A673 (cell line): ENCODE data around the gene EDEM2.

Source experiments
- EZH2 ChIP-seq: fragments of 200-600 bp; sonication (generic); IDR thresholded peaks from 2 replicates; pipeline ENCODE4 v1.6.1; 2017; ENCODE audit warnings: borderline replicate concordance, low read depth, mild to moderate bottlenecking, mixed read lengths, antibody characterized with exemption, low read length; ENCODE audit not compliant: poor library complexity, severe bottlenecking
- TF ChIP-seq, protein P1 (sequence below): fragments of 300-800, 200-600 bp; sonication (generic); conservative IDR thresholded peaks from 2 replicates; pipeline ENCODE4 v1.5.1; 2017; ENCODE audit warnings: low read depth, mild to moderate bottlenecking, antibody characterized with exemption, low read length, moderate library complexity, mixed read lengths

DNA sequence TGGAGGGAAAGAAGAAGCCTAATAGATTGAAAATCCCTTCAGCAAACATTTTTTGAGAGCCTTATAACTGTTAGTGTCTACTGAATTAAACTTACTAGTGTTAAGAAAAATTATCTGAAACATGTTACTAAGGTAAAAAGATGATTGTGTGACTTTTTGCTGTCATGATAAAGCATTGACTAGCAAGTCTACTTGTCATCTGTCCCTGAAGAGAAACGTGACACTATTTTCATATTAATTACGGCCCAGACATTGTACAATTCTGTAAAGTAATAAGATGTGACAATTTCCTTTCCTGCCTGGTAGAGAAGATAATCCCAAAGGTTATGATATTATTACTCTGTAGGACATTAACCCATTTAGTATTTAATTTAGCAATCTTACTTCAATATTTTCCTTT, 8.8 kb upstream of the EDEM2 start:
- TF ChIP-seq, protein P1, sequence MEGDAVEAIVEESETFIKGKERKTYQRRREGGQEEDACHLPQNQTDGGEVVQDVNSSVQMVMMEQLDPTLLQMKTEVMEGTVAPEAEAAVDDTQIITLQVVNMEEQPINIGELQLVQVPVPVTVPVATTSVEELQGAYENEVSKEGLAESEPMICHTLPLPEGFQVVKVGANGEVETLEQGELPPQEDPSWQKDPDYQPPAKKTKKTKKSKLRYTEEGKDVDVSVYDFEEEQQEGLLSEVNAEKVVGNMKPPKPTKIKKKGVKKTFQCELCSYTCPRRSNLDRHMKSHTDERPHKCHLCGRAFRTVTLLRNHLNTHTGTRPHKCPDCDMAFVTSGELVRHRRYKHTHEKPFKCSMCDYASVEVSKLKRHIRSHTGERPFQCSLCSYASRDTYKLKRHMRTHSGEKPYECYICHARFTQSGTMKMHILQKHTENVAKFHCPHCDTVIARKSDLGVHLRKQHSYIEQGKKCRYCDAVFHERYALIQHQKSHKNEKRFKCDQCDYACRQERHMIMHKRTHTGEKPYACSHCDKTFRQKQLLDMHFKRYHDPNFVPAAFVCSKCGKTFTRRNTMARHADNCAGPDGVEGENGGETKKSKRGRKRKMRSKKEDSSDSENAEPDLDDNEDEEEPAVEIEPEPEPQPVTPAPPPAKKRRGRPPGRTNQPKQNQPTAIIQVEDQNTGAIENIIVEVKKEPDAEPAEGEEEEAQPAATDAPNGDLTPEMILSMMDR: no peak
- no peak for TF ChIP-seq EZH2
